Measurements from ENCODE around the gene PODNL1. TPM values are rescaled to one million over a fixed set of nuclear protein-coding genes. Genes with fewer than 3 reads are reported as not detected.

Gene PODNL1
- total and polyA plus RNA-seq, 2 of the 8 experiments (the other 6 are each of a cell fraction or from before 2014, with no cell fraction given) = 1.0 to 1.5 TPM

DNA sequence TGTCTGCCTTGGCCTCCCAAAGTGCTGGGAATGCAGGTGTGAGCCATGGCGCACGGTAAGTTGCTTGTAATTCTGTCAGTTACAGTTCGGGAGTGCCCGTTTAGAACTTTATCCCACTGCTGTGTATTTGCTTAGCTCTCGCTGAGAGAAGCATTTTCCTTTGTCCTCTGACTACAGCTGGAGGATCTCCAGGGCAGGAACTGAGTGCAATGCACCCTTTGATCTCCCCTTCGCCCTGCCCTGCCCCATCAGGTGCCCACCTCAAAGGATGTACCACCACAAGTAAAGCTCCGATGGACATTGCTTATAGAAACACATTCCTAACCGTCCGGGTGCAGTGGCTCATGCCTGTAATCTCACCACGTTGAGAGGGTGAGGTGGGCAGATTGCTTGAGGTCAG lies 38.8 kb downstream of the PODNL1 start:
- Histone ChIP-seq H3K79me2 (ENCODE audit: control insufficient read depth in 1 of 2, insufficient read depth in 2 of 2, low read length in 2 of 2) (no peaks in the 10 kb centered on the region), H4K91ac (replicated peaks; ENCODE audit: insufficient read length, low read length) (no peak overlapping the region), H3K9me3 (ENCODE audit: insufficient read depth in 2 of 2, low read depth in 1 of 2, low read length in 1 of 2) (no peaks in the 10 kb centered on the region), H3K36me3 (ENCODE audit: control insufficient read depth in 2 of 4, insufficient read depth in 4 of 4, low read length in 3 of 4) (no peaks in the 10 kb centered on the region), H2BK20ac (ENCODE audit: low read length) (no peak overlapping the region), H3K14ac (ENCODE audit: insufficient read length) (no peak overlapping the region), H2BK12ac (ENCODE audit: low read depth, low read length) (no peak overlapping the region), H3K23me2 (ENCODE audit: low read depth, low read length) (no peaks in the 10 kb centered on the region), H4K20me1 (replicated peaks in 1 of 2; ENCODE audit: control insufficient read depth in 1 of 2, insufficient read depth in 2 of 2, low read length in 2 of 2) (no peaks in the 10 kb centered on the region), H4K5ac (ENCODE audit: insufficient read length, low read depth, low read length) (no peak overlapping the region), H3K23ac (ENCODE audit: insufficient read length) (no peak overlapping the region), H2AFZ (ENCODE audit: low read length) (no peak overlapping the region), H2BK120ac (replicated peaks; ENCODE audit: low read depth, low read length) (no peak overlapping the region), H2BK15ac (ENCODE audit: low read length) (no peak overlapping the region), H3K27me3 (replicated peaks in 1 of 4; ENCODE audit: control insufficient read depth in 3 of 4, extremely low read depth in 1 of 4, insufficient read depth in 3 of 4, low read length in 3 of 4) (no peaks in the 10 kb centered on the region), H3K9ac (replicated peaks in 1 of 4; ENCODE audit: extremely low read depth in 1 of 4, low read depth in 3 of 4, low read length in 3 of 4) (no peak overlapping the region), H3K4me1 (replicated peaks in 1 of 4; ENCODE audit: control insufficient read depth in 3 of 4, insufficient read depth in 4 of 4, low read length in 3 of 4) (no peaks in the 10 kb centered on the region), H3K79me1 (ENCODE audit: low read depth, low read length) (no peaks in the 10 kb centered on the region), H3K56ac (replicated peaks; ENCODE audit: insufficient read length, low read depth, low read length) (no peak overlapping the region), H4K8ac (ENCODE audit: extremely low read depth, insufficient read depth, low read length) (no peak overlapping the region), H3K4me3 (ENCODE audit: extremely low read depth in 1 of 4, insufficient read depth in 2 of 4, low read depth in 3 of 4, low read length in 4 of 4) (no peak overlapping the region), H2BK5ac (ENCODE audit: low read depth, low read length) (no peak overlapping the region), H3K4me2 (ENCODE audit: insufficient read depth in 1 of 2, low read depth in 2 of 2, low read length in 2 of 2) (no peak overlapping the region), H3K18ac (ENCODE audit: extremely low read depth, low read length) (no peak overlapping the region), H3K4ac (replicated peaks; ENCODE audit: insufficient read length, low read depth, low read length) (no peak overlapping the region), H2AK5ac (ENCODE audit: low read depth, low read length) (no peak overlapping the region), H3K27ac (ENCODE audit: low read depth, low read length) (no peak overlapping the region)
- POLR2A ChIA-PET (ENCODE audit: partially characterized antibody) = interaction anchor here (1.2 to 1.5 kb wide), 3 partner anchors 10 to 35 kb away, joined by 3 to 4 read pairs (median 4); no protein-coding TSS in a partner anchor
- FAIRE-seq (no peak), DNase-seq (ENCODE audit: low read depth in 1 of 2, low spot score in 2 of 2) (no peak)
- 91% methylated on average over 10 of the region's 10 CpGs; no CpG with 5 or more reads in 1 of the 2 experiments for WGBS, 2 experiments (ENCODE audit: extremely low coverage in 1 of 2, insufficient coverage in 1 of 2, insufficient read length in 1 of 2, insufficient replicate concordance in 2 of 2, low coverage in 1 of 2, low lambda C conversion rate in 2 of 2, missing lambda C conversion rate in 1 of 2)
- CTCF ChIA-PET (ENCODE audit: partially characterized antibody) = interaction anchor here (0.9 to 1.8 kb wide), 6 partner anchors 16 to 181 kb away, joined by 3 to 6 read pairs (median 4); partner anchors contain the start of gene NANOS3
- no peak for TF ChIP-seq SIN3A (conservative IDR thresholded peaks at IDR 0.05 in 1 of 2, IDR thresholded peaks at IDR 0.05 in 1 of 2; ENCODE audit: low read depth in 1 of 2, low read length in 2 of 2)

Measured in H1 (cell line).